HG03439 (cell line): ENCODE results near the gene STAMBPL1.

ENCODE experiments used
- ATAC-seq: cut with Tn5 transposase; IDR thresholded peaks from one replicate; pipeline ENCODE4 v1.9.1; 2021; ENCODE audit warnings: mild to moderate bottlenecking, moderate library complexity; ENCODE audit not compliant: unreplicated experiment

The STAMBPL1 gene

GRCh38 chr10:88946200-88946599 is 66.2 kb downstream of the STAMBPL1 start:
- no peak for ATAC-seq

GRCh38 chr10:88946965-88947590 is 67.0 kb downstream of the STAMBPL1 start:
- no peak for ATAC-seq

- no peak for ATAC-seq
Measured at GRCh38 chr10:88949051-88949450, 69.0 kb downstream of the STAMBPL1 start.

GRCh38 chr10:88949912-88950837 is 70.1 kb downstream of the STAMBPL1 start:
- no peak for ATAC-seq

- ATAC-seq = no peak
Measured at GRCh38 chr10:88952647-88953111, 72.6 kb downstream of the STAMBPL1 start, which contains the start of gene ACTA2. Gene ACTA2, minus strand, starts transcription at chr10:88952773. Its CDS starts 3,843 bp downstream, at chr10:88948930.

GRCh38 chr10:88953662-88954061 is 73.6 kb downstream of the STAMBPL1 start:
- no peak for ATAC-seq

GRCh38 chr10:88954458-88955083 is 74.5 kb downstream of the STAMBPL1 start:
- no peak for ATAC-seq

- ATAC-seq = no peak
Measured at GRCh38 chr10:88957381-88957780, 77.3 kb downstream of the STAMBPL1 start.

GRCh38 chr10:88958721-88959120 is 78.7 kb downstream of the STAMBPL1 start:
- ATAC-seq = no peak

GRCh38 chr10:88960802-88961201 is 80.8 kb downstream of the STAMBPL1 start:
- no peak for ATAC-seq

GRCh38 chr10:88961266-88961665 is 81.2 kb downstream of the STAMBPL1 start:
- no peak for ATAC-seq

- ATAC-seq = no peak
Measured at GRCh38 chr10:88962336-88962735, 82.3 kb downstream of the STAMBPL1 start.

- no peak for ATAC-seq
Measured at GRCh38 chr10:88963318-88963717, 83.3 kb downstream of the STAMBPL1 start.

- no peak for ATAC-seq
Measured at GRCh38 chr10:88964360-88964759, 84.3 kb downstream of the STAMBPL1 start.

- ATAC-seq = no peak
Measured at GRCh38 chr10:88964869-88965415, 84.9 kb downstream of the STAMBPL1 start.

GRCh38 chr10:88966797-88967196 is 86.8 kb downstream of the STAMBPL1 start:
- ATAC-seq = no peak

GRCh38 chr10:88968391-88968790 is 88.3 kb downstream of the STAMBPL1 start:
- no peak for ATAC-seq

GRCh38 chr10:88971221-88972061 is 91.4 kb downstream of the STAMBPL1 start:
- no peak for ATAC-seq
